Upper lobe of left lung (tissue), 6 donors: ENCODE results near the gene WDR93. TPM values are rescaled to one million over a fixed set of nuclear protein-coding genes. Genes with fewer than 3 reads are reported as not detected.

Source experiments
- ATAC-seq, 2 donors: fragments of 200-7000 bp; cut with Tn5 transposase; one replicate each; pipeline ENCODE4 v1.9.1; 2022; ENCODE audit warnings: mild to moderate bottlenecking in 2 of 2, moderate library complexity in 2 of 2; ENCODE audit not compliant: low FRiP score in 2 of 2
- DNase-seq, 2 donors: peaks; one replicate each; pipeline ENCODE4 v3.0.0-alpha.2; 2019 to 2020
- H3K27ac ChIP-seq, 4 donors: fragments of 200-600 bp; sonication (generic); one replicate each; pipeline ENCODE4 v1.5.1; 2016 to 2019
- H3K27me3 ChIP-seq, 4 donors: fragments of 200-600 bp; sonication (generic); one replicate each; pipeline ENCODE4 v1.5.1; 2017 to 2019
- H3K36me3 ChIP-seq, 4 donors: fragments of 200-600 bp; sonication (generic); one replicate each; pipeline ENCODE4 v1.5.1; 2016 to 2019
- H3K4me1 ChIP-seq, 4 donors: fragments of 200-600 bp; sonication (generic); one replicate each; pipeline ENCODE4 v1.5.1; 2018 to 2019
- H3K4me3 ChIP-seq, 4 donors: fragments of 200-600 bp; sonication (generic); one replicate each; pipeline ENCODE4 v1.5.1; 2017 to 2019; ENCODE audit warnings: mild to moderate bottlenecking in 2 of 4, moderate library complexity in 1 of 4
- H3K9me3 ChIP-seq, 4 donors: fragments of 200-600 bp; sonication (generic); one replicate each; pipeline ENCODE4 v1.5.1; 2018 to 2019
- CTCF ChIP-seq, 6 experiments: fragments of 450-650 bp in 4 of 6; fragments of 200-600 bp in 2 of 6; sonication (generic) in 2 of 6; IDR thresholded peaks; one replicate each; pipeline ENCODE4 v1.5.1; 2016 to 2019; ENCODE audit warnings: antibody characterized with exemption in 6 of 6
- EP300 ChIP-seq, 4 donors: sonication (generic); formaldehyde crosslinking; IDR thresholded peaks; one replicate each; pipeline ENCODE4 v1.5.1; 2017; ENCODE audit warnings: antibody characterized with exemption in 4 of 4, control low read depth in 2 of 4
- POLR2A ChIP-seq, 4 donors: fragments of 450-650 bp; IDR thresholded peaks; one replicate each; pipeline ENCODE4 v1.5.1; 2016 to 2017; ENCODE audit warnings: antibody characterized with exemption in 4 of 4, mild to moderate bottlenecking in 2 of 4
- POLR2AphosphoS5 ChIP-seq, 2 donors: sonication (generic); formaldehyde crosslinking; IDR thresholded peaks; one replicate each; pipeline ENCODE4 v1.5.1; 2017; ENCODE audit warnings: antibody characterized with exemption in 2 of 2
- WGBS, 2 donors: methylation state at CpG; one replicate each; pipeline ENCODE4 v1.1.5; 2017 to 2018; 5-methylcytosine and 5-hydroxymethylcytosine counted together
- total RNA-seq, 6 donors: library from RNA; depleted of rRNA in 4 of 6; stranded (reverse); fragments of >200 nt in 4 of 6; gene quantifications; one replicate each; pipeline versions ENCODE4 v1.1.0 to v1.2.1, GENCODE V29; 2016 to 2021
- donor health status: DM: no; HTN: no; CAD: no; lungs with moderate emphysema.
- donor health status: DM: no; HTN: yes; CAD: no; lungs with severe emphysema.

Gene WDR93
- total RNA-seq, 6 donors from 2014 or later = 0.31 to 7.2 (median 1.9) TPM

GRCh38 chr15:89677381-89677780, 13.2 kb upstream of the WDR93 start:
- Histone ChIP-seq H3K27me3 (no peaks in the 10 kb centered on the region), H3K9me3 (no peaks in the 10 kb centered on the region), H3K27ac (no peak overlapping the region), H3K4me3 (no peak overlapping the region), H3K4me1 (peaks cover 0 to 17% (median 7%) of the 10 kb centered on the region in 4 donors), H3K36me3 (no peaks in the 10 kb centered on the region)
- no peak for TF ChIP-seq EP300 (IDR thresholded peaks at IDR 0.05)
- DNase-seq = no peak
- no peak for ATAC-seq
- 92 to 100% methylated on average over 1 of the region's 1 CpG for WGBS, 2 donors

- DNase-seq = no peak
- no peak within 1 kb of the TSS for H3K4me3 ChIP-seq
- H3K9me3 ChIP-seq = no peaks in the 10 kb centered on the region
- peaks cover 0 to 17% (median 7%) of the 10 kb centered on the region in 4 donors for H3K4me1 ChIP-seq
- peak within 1 kb of the TSS; percentile 38 to 67 (median 44) for H3K27ac ChIP-seq
- H3K27me3 ChIP-seq = no peaks in the 10 kb centered on the region
- WGBS, 2 donors = 93 to 96% methylated on average over 2 of the region's 2 CpGs
- no peak for TF ChIP-seq EP300 (IDR thresholded peaks at IDR 0.05)
- TF ChIP-seq CTCF (IDR thresholded peaks at IDR 0.05) = no peak
- TF ChIP-seq POLR2AphosphoS5 (IDR thresholded peaks at IDR 0.05) = no peak
- no peak for TF ChIP-seq POLR2A (IDR thresholded peaks at IDR 0.05)
- H3K36me3 ChIP-seq = peaks cover 0 to 13% (median 0%) of the 10 kb centered on the region in 4 donors
- ATAC-seq = no peak
These were observed 11.4 kb upstream of the WDR93 start, which contains the start of gene PLIN1 for GRCh38 chr15:89679212-89679611. Gene PLIN1, minus strand, starts transcription at chr15:89679367. Its CDS starts 1,878 bp downstream, at chr15:89677489.

GRCh38 chr15:89680282-89680873, 10.2 kb upstream of the WDR93 start:
- Histone ChIP-seq H3K36me3 (peaks cover 0 to 14% (median 0%) of the 10 kb centered on the region in 4 donors), H3K4me1 (peaks cover 0 to 17% (median 7%) of the 10 kb centered on the region in 4 donors), H3K27me3 (no peaks in the 10 kb centered on the region), H3K27ac (peak overlapping the region; percentile 38 to 67 (median 44)), H3K9me3 (no peaks in the 10 kb centered on the region), H3K4me3 (no peak overlapping the region)
- TF ChIP-seq EP300 (IDR thresholded peaks at IDR 0.05) (peak in 1 of 4 donors; percentile 67), CTCF (IDR thresholded peaks at IDR 0.05) (no peak), POLR2A (IDR thresholded peaks at IDR 0.05) (peak in 1 of 4 donors; percentile 8), POLR2AphosphoS5 (IDR thresholded peaks at IDR 0.05) (peak; percentile 15 to 31)
- DNase-seq (peak in 1 of 2 donors; percentile 79), ATAC-seq (peak; percentile 86 to 90)
- 33 to 59% methylated on average over 5 of the region's 5 CpGs for WGBS, 2 donors

GRCh38 chr15:89681146-89681545, 9.5 kb upstream of the WDR93 start:
- Histone ChIP-seq H3K4me1 (peaks cover 0 to 17% (median 7%) of the 10 kb centered on the region in 4 donors), H3K4me3 (no peak overlapping the region), H3K27ac (peak overlapping the region; percentile 27 to 67 (median 44)), H3K9me3 (no peaks in the 10 kb centered on the region), H3K36me3 (peaks cover 0 to 19% (median 0%) of the 10 kb centered on the region in 4 donors), H3K27me3 (no peaks in the 10 kb centered on the region)
- DNase-seq (no peak), ATAC-seq (peak in 1 of 2 donors; percentile 10)
- 78 to 100% methylated on average over 2 of the region's 2 CpGs for WGBS, 2 donors
- TF ChIP-seq POLR2AphosphoS5 (IDR thresholded peaks at IDR 0.05) = no peak
- no peak for TF ChIP-seq CTCF (IDR thresholded peaks at IDR 0.05)

- Histone ChIP-seq H3K27me3 (no peaks in the 10 kb centered on the region), H3K9me3 (no peaks in the 10 kb centered on the region), H3K36me3 (peaks cover 0 to 21% (median 0%) of the 10 kb centered on the region in 4 donors), H3K4me1 (peaks cover 2 to 19% (median 12%) of the 10 kb centered on the region in 4 donors), H3K27ac (no peak overlapping the region), H3K4me3 (no peak overlapping the region)
- no peak for TF ChIP-seq CTCF (IDR thresholded peaks at IDR 0.05)
- no peak for TF ChIP-seq POLR2AphosphoS5 (IDR thresholded peaks at IDR 0.05)
- no peak for TF ChIP-seq EP300 (IDR thresholded peaks at IDR 0.05)
- no peak for TF ChIP-seq POLR2A (IDR thresholded peaks at IDR 0.05)
- 78 to 83% methylated on average over 2 of the region's 2 CpGs for WGBS, 2 donors
- DNase-seq (no peak), ATAC-seq (no peak)
These were observed 4.6 kb upstream of the WDR93 start for GRCh38 chr15:89685995-89686394.
